Retinal pigment epithelial cell (primary cell): ENCODE data around the gene EVL.

Experiments used
- DNase-seq: peaks from one replicate; pipeline ENCODE4 v3.0.0-alpha.2; 2010; ENCODE audit warnings: low read depth
- H3K4me3 ChIP-seq: 2 replicates; pipeline ENCODE4 v1.5.1; 2011; ENCODE audit warnings: mild to moderate bottlenecking, low read length, control low read depth, moderate library complexity
- TF ChIP-seq, protein P1 (sequence below): conservative IDR thresholded peaks from 2 replicates; pipeline ENCODE4 v1.5.1; 2011; ENCODE audit warnings: low read depth, low read length, control low read depth, inconsistent platforms

The EVL gene

DNA sequence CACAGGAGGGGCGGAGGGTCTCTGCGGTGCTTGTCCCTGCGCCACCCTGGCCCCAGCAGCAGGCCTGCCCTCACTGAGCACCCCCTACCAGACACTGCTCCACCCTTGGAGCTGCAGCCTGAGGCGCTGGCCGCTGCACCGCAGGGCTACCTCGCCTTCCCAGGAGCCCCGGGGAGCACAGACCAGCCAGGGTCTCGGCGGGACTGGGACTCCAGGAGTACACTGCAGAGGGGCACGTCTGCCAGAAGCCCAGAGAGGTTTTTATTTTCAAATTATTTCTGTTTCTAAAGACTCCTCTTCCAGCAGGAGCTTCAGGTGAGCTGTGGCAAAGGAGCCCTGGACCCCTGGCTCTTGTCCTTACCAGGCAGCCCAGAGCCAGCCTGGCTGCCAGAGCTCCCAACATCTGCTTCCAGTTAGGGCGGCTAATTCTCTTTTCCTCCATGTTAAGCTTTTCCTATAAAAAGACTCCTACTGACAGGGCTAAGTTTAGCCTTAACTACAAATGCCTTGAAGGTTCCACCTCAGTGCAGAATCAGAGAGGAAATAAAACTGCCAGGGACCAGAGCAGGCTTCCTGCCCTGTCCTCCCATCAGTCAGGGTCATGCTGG is 67.8 kb downstream of the EVL start:
- H3K4me3 ChIP-seq, result no peak overlapping the region
- no peak for DNase-seq
- TF ChIP-seq, protein P1, sequence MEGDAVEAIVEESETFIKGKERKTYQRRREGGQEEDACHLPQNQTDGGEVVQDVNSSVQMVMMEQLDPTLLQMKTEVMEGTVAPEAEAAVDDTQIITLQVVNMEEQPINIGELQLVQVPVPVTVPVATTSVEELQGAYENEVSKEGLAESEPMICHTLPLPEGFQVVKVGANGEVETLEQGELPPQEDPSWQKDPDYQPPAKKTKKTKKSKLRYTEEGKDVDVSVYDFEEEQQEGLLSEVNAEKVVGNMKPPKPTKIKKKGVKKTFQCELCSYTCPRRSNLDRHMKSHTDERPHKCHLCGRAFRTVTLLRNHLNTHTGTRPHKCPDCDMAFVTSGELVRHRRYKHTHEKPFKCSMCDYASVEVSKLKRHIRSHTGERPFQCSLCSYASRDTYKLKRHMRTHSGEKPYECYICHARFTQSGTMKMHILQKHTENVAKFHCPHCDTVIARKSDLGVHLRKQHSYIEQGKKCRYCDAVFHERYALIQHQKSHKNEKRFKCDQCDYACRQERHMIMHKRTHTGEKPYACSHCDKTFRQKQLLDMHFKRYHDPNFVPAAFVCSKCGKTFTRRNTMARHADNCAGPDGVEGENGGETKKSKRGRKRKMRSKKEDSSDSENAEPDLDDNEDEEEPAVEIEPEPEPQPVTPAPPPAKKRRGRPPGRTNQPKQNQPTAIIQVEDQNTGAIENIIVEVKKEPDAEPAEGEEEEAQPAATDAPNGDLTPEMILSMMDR, result no peak

DNA sequence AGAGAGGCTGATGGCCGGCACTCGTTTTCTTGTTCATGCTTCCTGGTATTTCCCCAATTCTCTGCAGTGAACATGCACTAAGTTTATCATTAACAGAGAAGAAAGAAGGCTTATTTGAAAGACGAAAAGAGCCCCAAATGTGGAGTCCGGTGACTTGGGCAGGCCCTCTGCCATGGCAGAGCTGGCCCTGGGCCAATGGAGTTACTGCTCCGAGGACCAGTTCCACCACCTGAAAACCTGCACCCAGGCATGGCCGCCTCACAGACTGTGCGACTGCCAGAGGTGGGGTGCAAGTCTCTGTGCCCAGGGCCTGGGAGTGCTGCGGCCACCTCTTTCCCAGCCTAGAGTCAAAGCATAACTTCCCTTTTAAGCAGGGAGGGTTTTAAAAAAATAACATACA is 69.4 kb downstream of the EVL start:
- H3K4me3 ChIP-seq, result no peak overlapping the region
- no peak for DNase-seq
- TF ChIP-seq, protein P1, result no peak

GRCh38 chr14:100135073-100135472 is 69.9 kb downstream of the EVL start:
- TF ChIP-seq, protein P1, result no peak
- no peak overlapping the region for H3K4me3 ChIP-seq
- DNase-seq, result no peak

GRCh38 chr14:100135784-100136183 is 70.6 kb downstream of the EVL start:
- no peak for DNase-seq
- TF ChIP-seq, protein P1, result no peak
- no peak overlapping the region for H3K4me3 ChIP-seq

DNA sequence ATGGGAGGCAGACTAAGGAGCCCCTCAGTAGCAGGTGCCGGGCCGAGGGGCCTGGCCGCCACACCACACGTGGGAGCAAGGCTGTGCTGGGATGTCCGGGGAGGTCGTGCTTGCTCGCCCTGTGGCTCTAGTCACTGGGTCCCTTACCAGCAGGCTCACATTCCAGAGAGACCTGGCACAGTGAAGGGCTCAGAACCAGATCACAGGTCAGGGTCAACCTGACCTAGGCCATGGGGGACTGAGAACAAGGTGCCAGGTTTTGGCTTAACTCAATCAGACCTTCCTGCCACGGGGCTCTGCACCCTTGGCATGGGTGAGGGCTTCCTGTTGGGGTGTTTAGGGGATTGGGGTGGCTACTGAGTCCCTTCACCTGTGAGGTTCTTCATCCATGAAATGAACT is 72.0 kb downstream of the EVL start:
- TF ChIP-seq, protein P1, result no peak
- DNase-seq, result no peak
- no peak overlapping the region for H3K4me3 ChIP-seq

DNA sequence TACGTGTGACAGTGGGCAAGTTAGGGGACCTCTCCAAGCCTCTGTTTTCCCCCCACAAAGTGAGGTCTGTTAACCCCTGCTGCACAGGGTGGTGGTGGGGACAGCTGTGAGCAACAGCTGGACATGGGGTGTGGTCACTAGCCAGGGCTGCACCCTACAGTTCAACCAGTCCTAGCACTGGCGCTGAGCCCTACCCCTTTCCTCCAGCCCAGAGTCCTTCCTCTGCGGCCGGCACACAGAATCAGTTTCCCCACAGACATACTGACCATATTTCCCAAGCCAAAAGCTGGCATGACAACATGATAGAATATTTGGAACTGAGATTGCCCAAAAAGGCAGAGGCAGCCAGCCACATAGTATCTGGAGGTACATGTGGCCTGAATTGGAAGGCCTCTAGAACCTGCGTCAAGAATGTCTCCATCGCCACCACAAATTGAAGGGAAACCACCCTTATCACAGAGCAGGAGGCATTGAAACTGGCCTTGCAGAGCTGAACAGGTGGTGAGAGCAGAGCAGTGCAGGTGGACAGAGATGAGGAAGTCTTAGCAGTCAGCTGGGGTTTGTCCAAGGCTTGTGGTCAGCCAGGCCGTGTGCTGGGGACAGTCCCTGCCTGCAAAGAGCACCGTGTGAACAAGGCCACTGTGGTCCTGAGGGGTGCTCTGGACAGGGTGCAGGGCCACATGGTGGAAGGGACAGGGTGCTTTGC is 73.0 kb downstream of the EVL start:
- TF ChIP-seq, protein P1, result no peak
- H3K4me3 ChIP-seq, result no peak overlapping the region
- DNase-seq, result no peak

- H3K4me3 ChIP-seq, result no peak overlapping the region
- TF ChIP-seq, protein P1, result no peak
- DNase-seq, result no peak
Measured at GRCh38 chr14:100138955-100139354, 73.7 kb downstream of the EVL start.
